WTC11 (cell line): ENCODE measurements around the gene C3. TPM values are rescaled to one million over a fixed set of nuclear protein-coding genes. Genes with fewer than 3 reads are reported as not detected.

Source experiments
- ATAC-seq: fragments of 200-7000 bp; cut with Tn5 transposase; 2 replicates; pipeline ENCODE4 v1.10.0; 2021; ENCODE audit warnings: mild to moderate bottlenecking, moderate library complexity
- CTCF ChIA-PET: fragments of 300-600 bp; sonication (Branson Sonifier 250); formaldehyde crosslinking; loops from one replicate; lab custom pipeline; 2021; ENCODE audit warnings: antibody characterized with exemption; lab: Charles Lee
- POLR2A ChIA-PET: fragments of 350-600 bp; sonication (Branson Sonifier 250); formaldehyde crosslinking; loops from one replicate; lab custom pipeline; 2021; ENCODE audit warnings: antibody characterized with exemption; lab: Charles Lee
- DNase-seq: peaks from one replicate; pipeline ENCODE4 v3.0.0; 2021; ENCODE audit warnings: low spot score
- H3K27ac Mint-ChIP-seq: 2 replicates; pipeline ENCODE4 v1.8.0; 2021; ENCODE audit warnings: mixed read lengths
- H3K27me3 Mint-ChIP-seq: 2 replicates; pipeline ENCODE4 v1.8.0; 2021; ENCODE audit warnings: low read depth, mild to moderate bottlenecking, moderate library complexity, mixed read lengths
- H3K36me3 Mint-ChIP-seq: 2 replicates; pipeline ENCODE4 v1.8.0; 2021; ENCODE audit warnings: mixed read lengths
- H3K4me1 Mint-ChIP-seq: 2 replicates; pipeline ENCODE4 v1.8.0; 2022; ENCODE audit warnings: mixed read lengths
- H3K4me3 Mint-ChIP-seq: 2 replicates; pipeline ENCODE4 v1.8.0; 2021; ENCODE audit warnings: mild to moderate bottlenecking, moderate library complexity, mixed read lengths
- H3K9me3 Mint-ChIP-seq: 2 replicates; pipeline ENCODE4 v1.8.0; 2021; ENCODE audit warnings: mixed read lengths
- AFF4 ChIP-seq: sonication (generic); formaldehyde crosslinking; IDR thresholded peaks from 2 replicates; pipeline ENCODE4 v1.8.1; 2023; ENCODE audit warnings: mild to moderate bottlenecking, missing genetic modification reagents, borderline replicate concordance
- ARID4B ChIP-seq: sonication (generic); formaldehyde crosslinking; IDR thresholded peaks from 2 replicates; pipeline ENCODE4 v1.8.0; 2023; ENCODE audit warnings: missing genetic modification reagents, mild to moderate bottlenecking, borderline replicate concordance
- ATF3 ChIP-seq: sonication (generic); formaldehyde crosslinking; conservative IDR thresholded peaks from 2 replicates; pipeline ENCODE4 v1.8.1; 2022; ENCODE audit warnings: mild to moderate bottlenecking, missing genetic modification reagents
- FOXP4 ChIP-seq: sonication (generic); formaldehyde crosslinking; IDR thresholded peaks from 2 replicates; pipeline ENCODE4 v1.8.0; 2022; ENCODE audit warnings: mild to moderate bottlenecking, missing genetic modification reagents
- GABPB1 ChIP-seq: sonication (generic); formaldehyde crosslinking; IDR thresholded peaks from 2 replicates; pipeline ENCODE4 v1.8.1; 2023; ENCODE audit warnings: mild to moderate bottlenecking, missing genetic modification reagents
- JAZF1 ChIP-seq: fragments of 250-450 bp; sonication (Bioruptor Pico); IDR thresholded peaks from 2 replicates; pipeline ENCODE4 v1.9.0; 2021; ENCODE audit warnings: moderate library complexity, mild to moderate bottlenecking, inconsistent platforms
- JUN ChIP-seq: sonication (generic); formaldehyde crosslinking; IDR thresholded peaks from 2 replicates; pipeline ENCODE4 v1.8.0; 2023; ENCODE audit warnings: mild to moderate bottlenecking, missing genetic modification reagents
- NFYB ChIP-seq: sonication (generic); formaldehyde crosslinking; conservative IDR thresholded peaks from 2 replicates; pipeline ENCODE4 v1.8.0; 2022; ENCODE audit warnings: low read depth, missing genetic modification reagents
- PREB ChIP-seq: sonication (generic); formaldehyde crosslinking; IDR thresholded peaks from 2 replicates; pipeline ENCODE4 v1.8.1; 2022; ENCODE audit warnings: mild to moderate bottlenecking, missing genetic modification reagents, moderate library complexity, borderline replicate concordance
- PRRX2 ChIP-seq: fragments of 250-450 bp; sonication (Bioruptor Pico); IDR thresholded peaks from 2 replicates; pipeline ENCODE4 v1.8.0; 2021; ENCODE audit warnings: mild to moderate bottlenecking
- RORB ChIP-seq: fragments of 250-450 bp; sonication (Bioruptor Pico); IDR thresholded peaks from 2 replicates; pipeline ENCODE4 v1.9.0; 2021; ENCODE audit warnings: mild to moderate bottlenecking
- SOX15 ChIP-seq: fragments of 250-450 bp; sonication (Bioruptor Pico); IDR thresholded peaks from 2 replicates; pipeline ENCODE4 v1.9.0; 2021; ENCODE audit warnings: mild to moderate bottlenecking
- TEAD4 ChIP-seq: sonication (generic); formaldehyde crosslinking; IDR thresholded peaks from 2 replicates; pipeline ENCODE4 v1.8.0; 2022; ENCODE audit warnings: mild to moderate bottlenecking, missing genetic modification reagents
- ZNF396 ChIP-seq: fragments of 250-450 bp; sonication (Bioruptor Pico); IDR thresholded peaks from 2 replicates; pipeline ENCODE4 v1.8.0; 2021; ENCODE audit warnings: mild to moderate bottlenecking, moderate library complexity, borderline replicate concordance
- ZNF423 ChIP-seq: fragments of 250-450 bp; sonication (Bioruptor Pico); IDR thresholded peaks from 2 replicates; pipeline ENCODE4 v2.1.2; 2022; ENCODE audit warnings: mild to moderate bottlenecking, moderate library complexity
- ZNF532 ChIP-seq: fragments of 250-450 bp; sonication (Bioruptor Pico); IDR thresholded peaks from 2 replicates; pipeline ENCODE4 v1.9.0; 2021; ENCODE audit warnings: mild to moderate bottlenecking, borderline replicate concordance
- total RNA-seq: library from RNA; stranded (reverse); gene quantifications from 3 replicates; pipeline ENCODE4 v1.2.3, GENCODE V29; 2021

C3 gene
- total RNA-seq, 1 experiment from 2014 or later = 7.0 TPM

- TF ChIP-seq ZNF423 (CRISPR knock-in tag) (peak; percentile 11; the same call in 1 of the 2 replicates), JAZF1 (CRISPR knock-in tag) (no peak), JUN (CRISPR knock-in tag) (no peak), ARID4B (CRISPR knock-in tag) (0 out of 2 replicates have a peak, but pooled peaks have one; percentile 0), SOX15 (no peak), FOXP4 (CRISPR knock-in tag) (no peak), ATF3 (no peak), PRRX2 (CRISPR knock-in tag) (no peak), AFF4 (no peak), RORB (no peak), GABPB1 (peak; percentile 61), ZNF396 (CRISPR knock-in tag) (no peak)
- TF ChIP-seq, all 79 proteins: peak for 3
- H3K4me3 Mint-ChIP-seq = peak overlapping the region; percentile 97
- peak; percentile 65 for DNase-seq
- peaks cover 38% of the 10 kb centered on the region for H3K4me1 Mint-ChIP-seq
- POLR2A ChIA-PET = interaction anchor here (0.5 kb wide), 1 partner anchor 55 kb away, joined by 3 read pairs; no protein-coding TSS in a partner anchor
- CTCF ChIA-PET = interaction anchor here (0.5 to 4.6 kb wide), 12 partner anchors 8 to 518 kb away, joined by 3 to 31 read pairs (median 4); partner anchors contain the start of genes KHSRP and VAV1
- H3K36me3 Mint-ChIP-seq = peaks cover 9% of the 10 kb centered on the region
- no peaks in the 10 kb centered on the region for H3K9me3 Mint-ChIP-seq
- no peaks in the 10 kb centered on the region for H3K27me3 Mint-ChIP-seq
- ATAC-seq = peak; percentile 4
- H3K27ac Mint-ChIP-seq = peak overlapping the region; percentile 97
These were observed 15.9 kb upstream of the C3 start for GRCh38 chr19:6736169-6736916.

- H3K27ac Mint-ChIP-seq = peak overlapping the region; percentile 97; the same call in 1 of the 2 replicates
- ChIA-PET POLR2A (no interaction called here), CTCF (interaction anchor here (0.6 to 4.6 kb wide), 3 partner anchors 33 to 219 kb away, joined by 4 to 31 read pairs (median 11); no protein-coding TSS in a partner anchor)
- ATAC-seq (no peak), DNase-seq (no peak)
- no peaks in the 10 kb centered on the region for H3K27me3 Mint-ChIP-seq
- peaks cover 9% of the 10 kb centered on the region for H3K36me3 Mint-ChIP-seq
- H3K4me1 Mint-ChIP-seq = peaks cover 35% of the 10 kb centered on the region
- no peaks in the 10 kb centered on the region for H3K9me3 Mint-ChIP-seq
- peak overlapping the region; percentile 97 for H3K4me3 Mint-ChIP-seq
- TF ChIP-seq TEAD4 (no peak), NFYB (CRISPR knock-in tag) (no peak), SOX15 (no peak), PREB (CRISPR knock-in tag) (no peak), ZNF532 (CRISPR knock-in tag) (no peak)
These were observed 14.9 kb upstream of the C3 start for GRCh38 chr19:6735181-6735911.
